Stimulated activated naive B cell treated with anti-CD40 and anti-IgM and Interleukin-4, amounts not matched to agents 10 μg/mL and 1 μg/mL and 100 μg/mL, for 72 hours (primary cell): Measurements from ENCODE around the gene KRT39.

ENCODE experiments used
- ATAC-seq, 2 donors: fragments of 150-1000 bp; cut with Tn5 transposase; replicated peaks; 2 replicates each; pipeline ENCODE4 v1.10.0; 2021; ENCODE audit warnings: moderate library complexity in 1 of 2
- DNase-seq: peaks from one replicate; pipeline ENCODE4 v3.0.0; 2021
- H3K27ac Mint-ChIP-seq: one replicate; pipeline ENCODE4 v1.8.0; 2022; ENCODE audit warnings: mild to moderate bottlenecking, mixed read lengths
- H3K27me3 Mint-ChIP-seq, 2 donors: one replicate each; pipeline ENCODE4 v1.8.0; 2022; ENCODE audit warnings: mixed read lengths in 2 of 2
- H3K36me3 Mint-ChIP-seq, 2 donors: one replicate each; pipeline ENCODE4 v1.8.0; 2022; ENCODE audit warnings: mixed read lengths in 2 of 2, mild to moderate bottlenecking in 1 of 2
- H3K4me1 Mint-ChIP-seq, 2 donors: one replicate each; pipeline ENCODE4 v1.8.0; 2022; ENCODE audit warnings: mixed read lengths in 2 of 2, mild to moderate bottlenecking in 1 of 2
- H3K4me3 Mint-ChIP-seq, 2 donors: one replicate each; pipeline ENCODE4 v1.8.0; 2022; ENCODE audit warnings: mild to moderate bottlenecking in 2 of 2, mixed read lengths in 2 of 2, moderate library complexity in 1 of 2
- H3K9me3 Mint-ChIP-seq, 2 donors: one replicate each; pipeline ENCODE4 v1.8.0; 2022; ENCODE audit warnings: mixed read lengths in 2 of 2, mild to moderate bottlenecking in 1 of 2

Gene KRT39

GRCh38 chr17:40962059-40962561 lies 4.6 kb downstream of the KRT39 start:
- DNase-seq = no peak
- H3K27ac Mint-ChIP-seq = no peak overlapping the region
- ATAC-seq = no peak
- no peaks in the 10 kb centered on the region for H3K36me3 Mint-ChIP-seq
- peaks cover 4 to 27% of the 10 kb centered on the region in 2 donors for H3K27me3 Mint-ChIP-seq
- H3K4me3 Mint-ChIP-seq = no peak overlapping the region
- H3K4me1 Mint-ChIP-seq = peaks cover 0 to 3% of the 10 kb centered on the region in 2 donors
- H3K9me3 Mint-ChIP-seq = peaks cover 2 to 3% of the 10 kb centered on the region in 2 donors

- Mint-ChIP-seq H3K4me1 (peaks cover 0 to 3% of the 10 kb centered on the region in 2 donors), H3K9me3 (peaks cover 2 to 3% of the 10 kb centered on the region in 2 donors), H3K27me3 (peaks cover 7 to 29% of the 10 kb centered on the region in 2 donors), H3K4me3 (no peak overlapping the region), H3K36me3 (no peaks in the 10 kb centered on the region), H3K27ac (no peak overlapping the region)
- ATAC-seq = no peak
- no peak for DNase-seq
Observed at GRCh38 chr17:40961591-40961990, 5.2 kb downstream of the KRT39 start.

DNA sequence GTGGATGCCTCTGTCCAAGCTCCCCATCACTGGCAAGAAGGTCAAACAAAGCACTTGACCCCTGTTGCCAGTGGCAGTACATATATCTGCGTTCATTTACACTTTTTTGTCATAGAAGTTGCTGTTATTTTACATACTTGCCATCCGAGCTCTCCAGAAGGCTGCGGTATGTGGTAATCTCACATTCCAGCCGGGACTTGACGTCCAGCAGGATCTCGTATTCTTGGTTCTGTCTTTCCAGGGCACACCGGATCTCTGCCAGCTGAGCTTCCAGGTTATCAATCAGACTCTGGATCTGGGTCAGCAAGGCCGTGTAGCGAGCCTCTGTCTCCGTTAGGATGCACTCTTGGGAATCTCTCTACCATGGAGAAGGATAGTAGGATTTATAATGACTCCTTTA lies 6.6 kb downstream of the KRT39 start:
- no peak overlapping the region for H3K4me3 Mint-ChIP-seq
- H3K27ac Mint-ChIP-seq = no peak overlapping the region
- H3K4me1 Mint-ChIP-seq = peaks cover 0 to 3% of the 10 kb centered on the region in 2 donors
- peaks cover 2 to 3% of the 10 kb centered on the region in 2 donors for H3K9me3 Mint-ChIP-seq
- ATAC-seq (no peak), DNase-seq (no peak)
- peaks cover 17 to 35% of the 10 kb centered on the region in 2 donors for H3K27me3 Mint-ChIP-seq
- H3K36me3 Mint-ChIP-seq = no peaks in the 10 kb centered on the region

- no peak overlapping the region for H3K4me3 Mint-ChIP-seq
- DNase-seq = no peak
- peaks cover 2% of the 10 kb centered on the region in 2 donors for H3K9me3 Mint-ChIP-seq
- ATAC-seq = no peak
- no peak overlapping the region for H3K27ac Mint-ChIP-seq
- H3K36me3 Mint-ChIP-seq = no peaks in the 10 kb centered on the region
- no peaks in the 10 kb centered on the region for H3K4me1 Mint-ChIP-seq
- H3K27me3 Mint-ChIP-seq = peaks cover 18 to 39% of the 10 kb centered on the region in 2 donors
Observed at GRCh38 chr17:40958086-40958953, 8.4 kb downstream of the KRT39 start.

- Mint-ChIP-seq H3K27ac (no peak overlapping the region), H3K9me3 (no peaks in the 10 kb centered on the region), H3K27me3 (peaks cover 18 to 47% of the 10 kb centered on the region in 2 donors), H3K4me1 (no peaks in the 10 kb centered on the region), H3K4me3 (no peak overlapping the region), H3K36me3 (no peaks in the 10 kb centered on the region)
- DNase-seq (no peak), ATAC-seq (no peak)
Observed at GRCh38 chr17:40956401-40957254, 10.1 kb downstream of the KRT39 start.

GRCh38 chr17:40953881-40954280 lies 12.9 kb downstream of the KRT39 start:
- Mint-ChIP-seq H3K27me3 (peaks cover 35 to 60% of the 10 kb centered on the region in 2 donors), H3K4me1 (peaks cover 0 to 2% of the 10 kb centered on the region in 2 donors), H3K36me3 (no peaks in the 10 kb centered on the region), H3K27ac (no peak overlapping the region), H3K9me3 (no peaks in the 10 kb centered on the region), H3K4me3 (no peak overlapping the region)
- ATAC-seq (no peak), DNase-seq (no peak)

DNA sequence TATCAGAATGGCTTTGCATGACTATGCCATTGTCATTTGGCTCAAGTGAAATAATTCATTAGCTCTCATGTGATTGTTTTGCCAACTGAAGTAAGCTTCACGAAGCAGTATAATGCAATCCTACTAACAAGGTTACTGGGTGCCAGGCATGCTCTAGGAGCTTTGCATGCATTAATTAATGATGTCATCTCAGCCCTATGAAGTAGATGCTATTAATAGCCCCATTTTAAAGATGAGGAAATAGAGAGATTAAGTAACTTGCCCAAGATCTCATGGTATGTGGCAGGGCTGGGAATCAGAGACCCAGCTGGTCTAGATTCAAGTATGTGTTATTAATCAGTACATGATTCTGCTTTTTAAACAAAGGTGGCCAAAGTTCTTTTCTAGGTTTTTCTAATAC lies 14.1 kb downstream of the KRT39 start:
- ATAC-seq (no peak), DNase-seq (no peak)
- H3K4me1 Mint-ChIP-seq = peaks cover 0 to 2% of the 10 kb centered on the region in 2 donors
- H3K27me3 Mint-ChIP-seq = peaks cover 38 to 72% of the 10 kb centered on the region in 2 donors
- H3K27ac Mint-ChIP-seq = no peak overlapping the region
- H3K36me3 Mint-ChIP-seq = no peaks in the 10 kb centered on the region
- no peaks in the 10 kb centered on the region for H3K9me3 Mint-ChIP-seq
- no peak overlapping the region for H3K4me3 Mint-ChIP-seq

DNA sequence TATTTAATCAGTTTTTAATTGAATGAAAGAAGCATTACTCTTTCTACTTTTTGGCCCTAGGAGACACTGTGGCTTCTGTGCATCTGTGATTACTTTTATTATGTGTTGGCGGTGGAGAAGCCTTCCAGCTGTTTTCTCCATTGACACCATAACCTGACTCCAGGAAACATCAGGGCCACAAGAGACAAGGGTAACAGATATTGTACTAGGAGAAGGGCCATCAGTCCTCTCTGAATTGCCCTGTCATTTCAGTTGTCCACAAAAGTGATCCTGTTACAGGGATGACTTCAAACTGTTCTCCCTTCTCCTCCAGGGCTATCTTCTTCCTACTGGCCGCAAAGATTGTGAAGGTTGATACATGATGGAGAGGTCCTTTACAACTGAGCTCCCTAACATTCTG lies 14.6 kb downstream of the KRT39 start:
- H3K4me3 Mint-ChIP-seq = no peak overlapping the region
- H3K27me3 Mint-ChIP-seq = peaks cover 41 to 75% of the 10 kb centered on the region in 2 donors
- DNase-seq = no peak
- no peak overlapping the region for H3K27ac Mint-ChIP-seq
- ATAC-seq = no peak
- no peaks in the 10 kb centered on the region for H3K9me3 Mint-ChIP-seq
- no peaks in the 10 kb centered on the region for H3K36me3 Mint-ChIP-seq
- peaks cover 0 to 2% of the 10 kb centered on the region in 2 donors for H3K4me1 Mint-ChIP-seq

DNA sequence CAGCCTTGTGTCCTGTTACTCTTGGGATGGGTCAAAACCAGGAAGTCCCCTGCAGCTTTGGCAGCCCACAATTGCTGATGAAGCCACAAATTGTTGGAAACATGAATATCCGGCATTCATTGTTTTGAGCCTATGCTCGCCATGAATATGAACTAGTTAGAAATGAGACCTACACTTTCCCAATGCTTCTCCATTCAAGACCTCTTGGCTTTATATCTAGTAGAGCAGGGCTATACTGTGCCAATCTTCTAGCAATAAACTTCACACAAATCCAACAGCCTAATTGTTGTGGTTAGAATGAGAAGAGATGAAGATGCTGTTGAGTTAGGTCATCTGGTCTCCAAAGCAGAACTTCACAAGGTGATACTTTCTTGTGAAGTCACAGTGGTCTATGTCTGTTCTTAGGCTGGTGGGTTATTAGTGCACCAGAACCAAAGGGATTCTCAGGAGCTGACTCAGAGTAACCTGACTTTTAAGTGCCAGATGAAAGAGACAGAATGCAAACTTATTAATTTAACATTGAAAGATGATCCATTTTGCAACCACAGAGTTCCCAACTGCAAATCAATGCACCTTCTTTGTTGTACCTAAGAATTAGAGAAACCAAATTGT lies 15.6 kb downstream of the KRT39 start:
- H3K4me1 Mint-ChIP-seq = peaks cover 0 to 2% of the 10 kb centered on the region in 2 donors
- DNase-seq (no peak), ATAC-seq (no peak)
- H3K36me3 Mint-ChIP-seq = no peaks in the 10 kb centered on the region
- H3K4me3 Mint-ChIP-seq = no peak overlapping the region
- H3K27ac Mint-ChIP-seq = no peak overlapping the region
- peaks cover 46 to 78% of the 10 kb centered on the region in 2 donors for H3K27me3 Mint-ChIP-seq
- H3K9me3 Mint-ChIP-seq = no peaks in the 10 kb centered on the region

DNA sequence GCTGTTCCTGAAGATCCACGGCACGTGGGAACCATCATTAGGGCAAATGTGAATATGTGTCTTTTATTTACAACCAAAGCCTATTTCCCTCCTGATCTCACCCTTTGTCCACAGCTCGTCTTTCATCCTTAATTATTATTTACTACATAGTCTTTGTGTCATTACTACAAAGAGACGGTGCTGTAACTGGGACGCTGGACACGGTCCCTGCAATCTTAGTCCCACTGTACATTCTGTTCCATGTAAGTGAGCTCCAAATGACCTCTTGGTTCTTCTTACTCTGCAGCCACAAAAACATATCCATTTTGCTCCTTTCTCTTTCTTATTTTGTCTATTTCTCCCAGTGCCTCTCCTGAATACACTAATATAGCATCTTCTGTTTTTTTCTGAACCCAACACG lies 16.6 kb downstream of the KRT39 start:
- no peak overlapping the region for H3K4me3 Mint-ChIP-seq
- no peaks in the 10 kb centered on the region for H3K9me3 Mint-ChIP-seq
- no peak overlapping the region for H3K27ac Mint-ChIP-seq
- ATAC-seq = no peak
- H3K27me3 Mint-ChIP-seq = peaks cover 46 to 79% of the 10 kb centered on the region in 2 donors
- DNase-seq = no peak
- peaks cover 0 to 2% of the 10 kb centered on the region in 2 donors for H3K4me1 Mint-ChIP-seq
- no peaks in the 10 kb centered on the region for H3K36me3 Mint-ChIP-seq

- Mint-ChIP-seq H3K27me3 (peaks cover 48 to 81% of the 10 kb centered on the region in 2 donors), H3K4me1 (peaks cover 0 to 2% of the 10 kb centered on the region in 2 donors), H3K4me3 (no peak overlapping the region), H3K9me3 (no peaks in the 10 kb centered on the region), H3K36me3 (no peaks in the 10 kb centered on the region), H3K27ac (no peak overlapping the region)
- DNase-seq = no peak
- ATAC-seq = no peak
Observed at GRCh38 chr17:40949418-40949817, 17.3 kb downstream of the KRT39 start.

DNA sequence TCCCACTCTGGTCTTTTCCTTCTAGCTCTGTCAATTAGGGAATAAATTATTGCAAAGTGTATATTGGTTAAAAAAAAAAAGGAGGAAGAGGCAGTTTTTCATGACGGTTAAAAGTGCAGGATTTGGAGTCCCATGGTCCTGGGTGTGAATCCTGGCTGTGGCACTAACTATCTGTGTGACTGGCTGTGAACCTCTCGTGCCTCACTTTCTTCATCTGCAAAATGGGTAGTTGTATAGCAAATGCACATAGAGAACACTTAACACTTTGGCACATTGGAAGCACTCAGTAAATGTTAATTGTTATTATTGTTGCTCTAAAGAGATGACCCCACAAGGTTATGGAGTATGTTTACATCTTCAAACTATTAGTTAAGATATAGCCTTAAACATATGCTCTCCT lies 18.8 kb downstream of the KRT39 start:
- Mint-ChIP-seq H3K36me3 (no peaks in the 10 kb centered on the region), H3K4me1 (peaks cover 0 to 2% of the 10 kb centered on the region in 2 donors), H3K9me3 (peaks cover 0 to 2% of the 10 kb centered on the region in 2 donors), H3K27ac (no peak overlapping the region), H3K4me3 (no peak overlapping the region), H3K27me3 (peaks cover 51 to 82% of the 10 kb centered on the region in 2 donors)
- ATAC-seq = no peak
- no peak for DNase-seq

DNA sequence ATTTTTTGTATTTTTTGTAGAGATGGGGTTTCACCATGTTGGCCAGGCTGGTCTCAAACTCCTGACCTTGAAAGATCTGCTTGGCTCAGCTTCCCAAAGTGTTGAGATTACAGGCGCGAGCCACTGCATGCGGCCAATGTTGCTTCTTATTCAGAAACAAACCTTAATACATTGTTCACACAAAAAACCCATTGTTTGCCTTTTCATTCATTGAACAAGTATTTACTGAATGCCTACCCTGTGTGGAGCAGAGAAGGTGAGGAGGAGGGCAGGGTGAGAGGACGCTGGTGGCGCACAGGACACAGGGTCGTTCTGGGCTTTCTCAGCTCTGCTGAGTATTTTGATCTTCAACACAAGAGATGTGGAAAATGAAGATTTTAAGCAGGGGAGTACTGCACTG lies 21.3 kb downstream of the KRT39 start:
- ATAC-seq = no peak
- peaks cover 3 to 6% of the 10 kb centered on the region in 2 donors for H3K9me3 Mint-ChIP-seq
- DNase-seq = no peak
- peaks cover 0 to 2% of the 10 kb centered on the region in 2 donors for H3K4me1 Mint-ChIP-seq
- H3K27ac Mint-ChIP-seq = no peak overlapping the region
- peaks cover 0 to 1% of the 10 kb centered on the region in 2 donors for H3K36me3 Mint-ChIP-seq
- no peak overlapping the region for H3K4me3 Mint-ChIP-seq
- peaks cover 47 to 79% of the 10 kb centered on the region in 2 donors for H3K27me3 Mint-ChIP-seq

- no peak overlapping the region for H3K4me3 Mint-ChIP-seq
Observed at GRCh38 chr17:40944531-40944930, 22.2 kb downstream of the KRT39 start.

More at GRCh38 chr17:40944531-40944930, 22.2 kb downstream of the KRT39 start:
- H3K9me3 Mint-ChIP-seq = peaks cover 3 to 6% of the 10 kb centered on the region in 2 donors
- H3K27me3 Mint-ChIP-seq = peaks cover 43 to 75% of the 10 kb centered on the region in 2 donors
- ATAC-seq (no peak), DNase-seq (no peak)
- H3K27ac Mint-ChIP-seq = no peak overlapping the region
- H3K4me1 Mint-ChIP-seq = peaks cover 0 to 2% of the 10 kb centered on the region in 2 donors
- H3K36me3 Mint-ChIP-seq = peaks cover 0 to 1% of the 10 kb centered on the region in 2 donors
